HG03045 (cell line): Measurements from ENCODE around the gene SART3.

ENCODE experiments used
- ATAC-seq: cut with Tn5 transposase; IDR thresholded peaks from one replicate; pipeline ENCODE4 v1.9.1; 2021; ENCODE audit warnings: mild to moderate bottlenecking, moderate library complexity; ENCODE audit not compliant: unreplicated experiment

The SART3 gene

DNA sequence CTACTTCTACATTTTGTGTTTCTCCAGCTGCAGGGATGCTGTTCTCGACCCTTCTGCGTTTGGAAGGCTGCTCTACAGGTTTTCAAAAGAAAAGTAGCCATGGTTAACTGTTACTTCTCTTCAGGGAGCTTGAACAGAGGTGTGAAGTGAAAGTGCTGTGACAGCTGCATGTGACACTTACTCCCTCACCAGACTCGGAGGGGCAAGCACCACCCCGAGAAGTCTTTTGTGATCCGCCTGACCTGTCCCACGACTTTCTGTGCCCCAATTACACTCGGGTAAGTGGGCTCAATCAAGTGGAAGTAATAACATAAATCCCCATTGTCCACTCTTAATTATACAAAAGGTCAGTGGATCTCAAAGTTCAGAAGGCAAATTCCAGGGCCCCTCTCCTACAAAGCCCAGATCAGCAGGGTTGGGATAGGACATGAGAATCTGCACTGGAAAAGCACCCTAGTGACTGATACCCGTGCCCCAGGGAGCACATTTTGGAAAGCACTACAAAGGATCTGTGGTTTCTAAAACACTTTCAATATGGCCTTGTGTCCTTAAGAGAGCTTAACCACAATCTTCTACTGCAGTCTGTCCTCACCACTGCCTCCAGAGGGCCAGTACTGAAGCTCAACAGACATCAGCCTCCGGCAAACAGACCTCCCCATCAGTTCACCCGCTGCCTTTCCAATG lies 34.3 kb downstream of the SART3 start:
- ATAC-seq = no peak

GRCh38 chr12:108525681-108526080 lies 35.3 kb downstream of the SART3 start:
- ATAC-seq = no peak

- no peak for ATAC-seq
Observed at GRCh38 chr12:108523365-108523764, 37.6 kb downstream of the SART3 start.

- no peak for ATAC-seq
Observed at GRCh38 chr12:108519558-108519957, 41.4 kb downstream of the SART3 start.

DNA sequence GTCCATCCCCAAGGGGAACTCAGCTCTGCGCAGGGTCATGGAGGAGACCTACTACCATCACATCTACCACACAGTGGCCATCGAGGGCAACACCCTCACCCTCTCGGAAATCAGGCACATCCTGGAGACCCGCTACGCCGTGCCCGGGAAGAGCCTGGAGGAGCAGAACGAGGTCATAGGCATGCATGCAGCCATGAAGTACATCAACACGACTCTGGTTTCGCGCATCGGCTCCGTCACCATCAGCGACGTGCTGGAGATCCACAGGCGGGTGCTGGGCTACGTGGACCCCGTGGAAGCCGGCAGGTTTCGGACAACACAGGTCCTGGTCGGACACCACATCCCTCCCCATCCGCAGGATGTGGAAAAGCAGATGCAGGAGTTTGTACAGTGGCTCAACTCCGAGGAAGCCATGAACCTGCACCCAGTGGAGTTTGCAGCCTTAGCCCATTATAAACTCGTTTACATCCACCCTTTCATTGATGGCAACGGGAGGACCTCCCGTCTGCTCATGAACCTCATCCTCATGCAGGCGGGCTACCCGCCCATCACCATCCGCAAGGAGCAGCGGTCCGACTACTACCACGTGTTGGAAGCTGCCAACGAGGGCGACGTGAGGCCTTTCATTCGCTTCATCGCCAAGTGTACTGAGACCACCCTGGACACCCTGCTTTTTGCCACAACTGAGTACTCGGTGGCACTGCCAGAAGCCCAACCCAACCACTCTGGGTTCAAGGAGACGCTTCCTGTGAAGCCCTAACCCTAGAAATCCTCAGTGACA lies 42.1 kb downstream of the SART3 start:
- no peak for ATAC-seq

GRCh38 chr12:108518101-108518715 lies 42.8 kb downstream of the SART3 start:
- no peak for ATAC-seq

DNA sequence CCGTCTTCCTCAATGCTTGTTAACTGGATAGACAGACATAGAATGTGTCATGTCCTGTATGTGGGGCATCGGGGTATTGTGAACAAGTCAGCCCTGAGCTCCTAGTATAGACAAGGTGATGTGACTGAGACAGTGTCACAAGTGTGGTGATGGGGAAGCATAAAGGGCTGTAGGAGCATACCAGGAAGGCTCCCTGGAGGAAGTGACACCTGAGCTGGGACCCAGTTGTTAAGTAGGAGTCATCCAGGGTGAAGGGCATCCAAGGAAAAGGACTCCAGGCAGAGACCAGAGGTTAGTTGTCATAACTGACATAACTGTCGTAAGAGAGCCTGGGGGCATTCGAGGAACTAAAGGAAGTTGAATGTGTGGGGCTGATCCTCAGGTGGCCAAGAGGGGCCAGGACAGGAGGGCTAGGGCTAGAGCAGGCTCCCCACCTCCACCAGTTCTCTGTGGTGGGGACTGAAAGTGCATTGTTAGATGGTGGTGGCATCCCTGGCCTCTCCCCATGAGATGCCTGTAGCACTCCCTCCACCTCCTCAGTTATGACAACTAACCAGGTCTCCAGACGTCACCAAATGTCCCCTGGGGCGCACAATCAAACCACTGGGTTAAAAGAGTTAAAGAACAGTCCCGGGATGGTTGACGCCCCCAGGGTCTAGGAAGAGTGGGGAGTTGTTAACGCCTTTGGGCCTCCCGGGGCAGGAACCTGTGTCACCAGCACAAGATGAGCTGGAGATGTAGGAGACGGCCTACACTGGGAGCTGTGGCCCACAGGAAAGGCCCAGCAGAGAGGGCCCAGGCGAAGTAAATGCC lies 43.5 kb downstream of the SART3 start:
- ATAC-seq = no peak

DNA sequence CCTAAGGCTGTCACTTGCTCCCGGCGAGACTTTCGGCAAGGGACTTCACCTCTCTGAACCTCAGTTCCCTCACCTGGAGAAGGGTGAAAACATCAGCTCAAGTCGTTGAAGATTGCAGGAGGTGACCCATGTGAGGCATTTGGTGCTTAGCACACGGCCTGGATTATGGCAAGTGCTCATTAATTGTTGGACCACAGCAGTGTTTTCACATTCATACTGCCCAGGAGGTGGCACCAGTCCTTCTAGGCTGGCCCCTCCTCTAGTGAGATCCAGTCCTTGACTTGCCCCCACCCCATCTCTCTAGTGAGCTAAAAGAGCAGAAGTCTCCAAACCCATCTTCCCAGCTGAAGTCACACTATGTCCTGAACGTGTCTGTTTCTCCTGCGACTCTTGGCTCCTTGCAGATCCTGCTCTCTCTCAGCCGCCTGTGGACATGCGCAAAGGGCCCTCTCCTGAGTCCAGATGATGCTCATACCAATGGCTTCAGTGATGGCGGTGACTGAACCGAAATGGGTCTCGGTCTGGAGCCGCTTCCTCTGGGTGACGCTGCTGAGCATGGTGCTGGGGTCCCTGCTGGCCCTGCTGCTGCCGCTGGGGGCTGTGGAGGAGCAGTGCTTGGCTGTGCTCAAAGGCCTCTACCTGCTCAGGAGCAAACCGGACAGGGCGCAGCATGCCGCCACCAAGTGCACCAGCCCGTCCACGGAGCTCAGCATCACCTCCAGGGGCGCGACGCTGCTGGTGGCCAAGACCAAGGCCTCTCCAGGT lies 44.3 kb downstream of the SART3 start:
- ATAC-seq = no peak

DNA sequence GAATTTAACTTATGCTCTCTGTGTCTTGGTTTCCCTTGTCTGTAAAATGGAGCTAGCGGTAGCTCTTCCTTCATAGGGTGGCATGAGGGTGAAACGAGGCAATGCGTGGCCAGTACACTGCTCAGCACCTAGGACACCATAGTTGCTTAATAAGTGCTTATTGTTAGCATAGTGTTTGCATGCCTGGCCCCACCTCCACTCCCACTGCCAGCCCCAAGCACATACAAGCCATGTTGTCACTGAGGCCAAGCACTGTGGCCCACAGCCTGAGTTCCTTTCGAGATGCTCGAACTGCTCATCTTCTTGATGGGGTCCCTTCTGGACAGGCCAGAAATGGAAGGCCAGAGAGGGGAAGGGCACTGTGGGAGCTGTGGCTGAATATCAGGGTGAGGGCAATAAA lies 45.1 kb downstream of the SART3 start:
- ATAC-seq = no peak

DNA sequence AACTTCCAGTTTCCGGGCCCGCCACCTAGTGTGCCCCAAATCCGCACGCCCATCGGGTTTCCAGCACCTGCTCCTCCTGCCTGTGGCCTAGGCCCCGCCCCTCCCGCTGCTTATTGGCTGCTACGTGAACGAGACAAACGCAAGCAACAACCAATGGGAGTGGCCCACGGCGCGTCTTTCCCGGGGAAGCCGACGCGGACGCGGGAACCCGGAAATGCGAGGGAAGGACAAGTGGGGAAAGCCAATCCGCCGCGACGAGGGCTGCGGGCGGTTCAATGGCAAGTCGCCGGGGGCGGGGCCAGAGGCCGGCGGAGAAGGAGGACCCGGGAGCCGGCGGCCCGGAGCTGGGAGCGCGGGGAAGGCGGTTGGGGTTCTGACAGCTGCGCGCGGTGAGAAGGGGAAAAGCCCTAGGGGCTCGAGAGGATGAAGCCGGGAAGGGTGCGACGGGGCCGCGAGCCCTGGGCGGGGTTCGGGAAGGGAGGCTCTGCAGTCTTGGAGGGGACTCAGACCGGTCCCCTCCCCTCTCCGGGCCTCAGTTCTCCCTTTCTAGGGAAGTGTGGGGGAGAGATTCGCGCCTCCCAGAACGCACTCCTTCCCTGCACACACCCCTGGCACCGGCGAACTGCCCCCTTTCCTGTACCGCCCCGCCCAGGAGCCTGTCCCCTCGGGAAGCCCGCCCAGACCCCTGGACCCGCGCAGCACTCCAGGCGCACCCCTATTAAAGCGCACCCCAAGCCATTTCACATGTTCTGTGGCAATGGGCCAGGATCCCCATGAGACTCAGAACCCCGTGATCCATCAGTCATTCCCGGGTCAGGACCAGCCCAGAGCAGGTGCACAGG lies 45.8 kb downstream of the SART3 start, which contains the start of gene FICD:
FICD (plus strand) TSS at position 305 of the 842 bp plus-strand sequence. CDS start 1,696 bp downstream, outside the sequence.
- peak; percentile 91 for ATAC-seq

GRCh38 chr12:108514468-108514972 lies 46.5 kb downstream of the SART3 start:
- ATAC-seq = peak; percentile 4

GRCh38 chr12:108511633-108512540 lies 49.1 kb downstream of the SART3 start:
- ATAC-seq = no peak

DNA sequence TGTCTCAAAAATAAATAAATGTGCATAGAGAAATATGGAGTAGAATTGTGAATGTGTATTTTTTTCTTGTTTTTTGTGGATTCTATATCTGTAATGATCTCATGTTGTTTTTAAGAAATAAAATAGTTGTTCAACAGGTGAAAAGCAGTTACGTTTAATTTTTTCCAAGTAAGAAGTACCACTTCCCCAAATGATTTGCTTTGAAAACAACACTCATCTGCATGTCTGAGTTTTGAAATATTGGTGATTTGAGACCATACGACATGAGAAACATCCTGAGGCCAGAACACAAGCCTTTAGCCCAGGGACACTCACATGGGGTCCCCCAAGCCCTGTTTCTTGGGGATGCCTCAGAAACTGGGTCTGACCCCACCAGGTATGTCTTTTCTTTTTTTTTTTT lies 50.1 kb downstream of the SART3 start:
- no peak for ATAC-seq

GRCh38 chr12:108509806-108510205 lies 51.2 kb downstream of the SART3 start:
- no peak for ATAC-seq

- no peak for ATAC-seq
Observed at GRCh38 chr12:108507971-108508642, 52.9 kb downstream of the SART3 start.

DNA sequence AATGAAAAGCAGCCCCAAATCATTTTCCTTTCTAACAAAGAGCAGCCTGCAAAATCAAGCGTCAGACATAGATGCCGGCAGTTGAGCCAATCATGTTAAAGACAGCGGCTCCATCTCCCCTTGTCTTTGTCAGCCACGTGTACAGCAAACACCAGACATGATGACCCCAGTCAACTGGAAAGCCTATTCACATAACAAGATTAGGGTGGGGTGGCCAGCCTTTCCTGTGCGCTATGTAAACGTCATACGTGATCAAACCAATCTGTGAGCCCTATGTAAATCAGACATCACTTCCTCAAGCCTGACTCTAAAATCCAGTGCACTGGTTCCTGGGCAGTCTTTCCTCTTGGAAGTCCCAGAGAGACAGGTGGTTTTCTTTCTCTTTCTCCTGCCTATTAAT lies 55.8 kb downstream of the SART3 start:
- no peak for ATAC-seq

GRCh38 chr12:108502922-108503321 lies 58.1 kb downstream of the SART3 start:
- ATAC-seq = no peak

DNA sequence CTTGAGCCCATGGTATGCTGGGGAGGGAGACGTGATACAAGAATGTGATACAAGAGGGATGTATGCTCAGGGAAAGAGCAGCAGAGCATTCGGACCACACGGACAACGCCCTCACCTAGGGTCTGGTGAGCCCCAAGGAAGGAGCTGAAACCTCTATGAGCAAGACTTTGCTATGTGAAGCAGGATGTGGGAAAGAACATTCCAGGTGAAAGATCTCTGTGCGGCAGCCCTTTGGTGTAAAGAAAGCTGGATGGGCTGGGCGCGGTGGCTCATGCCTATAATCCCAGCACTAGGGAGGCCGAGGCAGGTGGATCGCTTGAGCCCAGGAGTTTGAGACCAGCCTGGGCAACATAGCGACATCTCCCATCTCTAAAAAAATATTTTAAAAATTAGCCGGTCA lies 62.8 kb downstream of the SART3 start:
- no peak for ATAC-seq
